Nephron (organoid): ENCODE data around the gene ZDHHC20.

Source experiments
- H3K27ac Mint-ChIP-seq, 3 experiments: 2 replicates each; pipeline ENCODE4 v1.8.0; 2020; ENCODE audit warnings: mixed read lengths in 3 of 3, mild to moderate bottlenecking in 2 of 3, moderate library complexity in 1 of 3
- H3K27me3 Mint-ChIP-seq: 2 replicates; pipeline ENCODE4 v1.8.0; 2021; ENCODE audit warnings: low read depth, mild to moderate bottlenecking, moderate library complexity, mixed read lengths
- H3K36me3 Mint-ChIP-seq: 2 replicates; pipeline ENCODE4 v1.8.0; 2020; ENCODE audit warnings: low read depth, mixed read lengths
- H3K4me1 Mint-ChIP-seq: 2 replicates; pipeline ENCODE4 v1.8.0; 2020; ENCODE audit warnings: mixed read lengths
- H3K4me3 Mint-ChIP-seq, 3 experiments: 2 replicates each; pipeline ENCODE4 v1.8.0; 2020; ENCODE audit warnings: mild to moderate bottlenecking in 3 of 3, mixed read lengths in 3 of 3, moderate library complexity in 2 of 3
- H3K9me3 Mint-ChIP-seq: 2 replicates; pipeline ENCODE4 v1.8.0; 2020; ENCODE audit warnings: mixed read lengths
- CTCF ChIP-seq, 3 experiments: fragments of 200-600 bp; sonication (generic); IDR thresholded peaks; one replicate each; pipeline ENCODE4 v1.5.0; 2021; ENCODE audit warnings: antibody characterized with exemption in 3 of 3; ENCODE audit not compliant: unreplicated experiment in 3 of 3

ZDHHC20 gene

GRCh38 chr13:21344662-21345176 is 114.4 kb downstream of the ZDHHC20 start:
- no peak for TF ChIP-seq CTCF (IDR thresholded peaks at IDR 0.05; ENCODE audit: unreplicated experiment in 3 of 3)
- Mint-ChIP-seq H3K27me3 (peaks cover 8% of the 10 kb centered on the region), H3K27ac (no peak overlapping the region), H3K9me3 (no peaks in the 10 kb centered on the region), H3K4me1 (peaks cover 10% of the 10 kb centered on the region), H3K36me3 (no peaks in the 10 kb centered on the region), H3K4me3 (no peak overlapping the region)

GRCh38 chr13:21343659-21344058 is 115.4 kb downstream of the ZDHHC20 start:
- Mint-ChIP-seq H3K36me3 (no peaks in the 10 kb centered on the region), H3K27ac (no peak overlapping the region), H3K4me3 (no peak overlapping the region), H3K27me3 (peaks cover 8% of the 10 kb centered on the region), H3K9me3 (no peaks in the 10 kb centered on the region), H3K4me1 (peaks cover 2% of the 10 kb centered on the region)
- no peak for TF ChIP-seq CTCF (IDR thresholded peaks at IDR 0.05; ENCODE audit: unreplicated experiment in 3 of 3)

- peaks cover 8% of the 10 kb centered on the region for H3K27me3 Mint-ChIP-seq
- no peak overlapping the region for H3K4me3 Mint-ChIP-seq
- no peaks in the 10 kb centered on the region for H3K36me3 Mint-ChIP-seq
- H3K9me3 Mint-ChIP-seq, result no peaks in the 10 kb centered on the region
- no peak for TF ChIP-seq CTCF (IDR thresholded peaks at IDR 0.05; ENCODE audit: unreplicated experiment in 3 of 3)
- no peaks in the 10 kb centered on the region for H3K4me1 Mint-ChIP-seq
- H3K27ac Mint-ChIP-seq, result no peak overlapping the region
Observed at GRCh38 chr13:21342699-21343442, 116.2 kb downstream of the ZDHHC20 start.

- H3K27me3 Mint-ChIP-seq, result peaks cover 8% of the 10 kb centered on the region
- TF ChIP-seq CTCF (IDR thresholded peaks at IDR 0.05; ENCODE audit: unreplicated experiment in 3 of 3), result no peak
- no peaks in the 10 kb centered on the region for H3K4me1 Mint-ChIP-seq
- no peak overlapping the region for H3K4me3 Mint-ChIP-seq
- H3K27ac Mint-ChIP-seq, result no peak overlapping the region
- H3K9me3 Mint-ChIP-seq, result no peaks in the 10 kb centered on the region
- no peaks in the 10 kb centered on the region for H3K36me3 Mint-ChIP-seq
Observed at GRCh38 chr13:21341637-21342422, 117.3 kb downstream of the ZDHHC20 start.

- Mint-ChIP-seq H3K4me1 (no peaks in the 10 kb centered on the region), H3K27me3 (peaks cover 5% of the 10 kb centered on the region), H3K4me3 (no peak overlapping the region), H3K9me3 (peaks cover 4% of the 10 kb centered on the region), H3K36me3 (no peaks in the 10 kb centered on the region), H3K27ac (no peak overlapping the region)
- TF ChIP-seq CTCF (IDR thresholded peaks at IDR 0.05; ENCODE audit: unreplicated experiment in 3 of 3), result no peak
Observed at GRCh38 chr13:21338639-21339278, 120.3 kb downstream of the ZDHHC20 start.
